SU-DHL-6 (cell line): ENCODE measurements around the gene ACTL8.

ENCODE experiments used
- CTCF ChIP-seq: fragments of 200-600 bp; sonication (generic); IDR thresholded peaks from one replicate; pipeline ENCODE4 v1.5.1; 2017; ENCODE audit warnings: antibody characterized with exemption, mild to moderate bottlenecking, low read length, moderate library complexity; ENCODE audit not compliant: insufficient read depth, poor library complexity, severe bottlenecking
- EZH2phosphoT487 ChIP-seq: fragments of 200-600 bp; sonication (generic), shearing (Covaris generic); conservative IDR thresholded peaks from 2 replicates; pipeline ENCODE4 v1.6.1; 2018; ENCODE audit warnings: mild to moderate bottlenecking, antibody characterized with exemption, low read length, moderate library complexity, mixed read lengths

- TF ChIP-seq CTCF (no peak), EZH2phosphoT487 (no peak)
These were observed 25.2 kb upstream of the ACTL8 start for GRCh38 chr1:17729909-17730308.
